ENCODE data around the gene LHX4.

The LHX4 gene

DNA sequence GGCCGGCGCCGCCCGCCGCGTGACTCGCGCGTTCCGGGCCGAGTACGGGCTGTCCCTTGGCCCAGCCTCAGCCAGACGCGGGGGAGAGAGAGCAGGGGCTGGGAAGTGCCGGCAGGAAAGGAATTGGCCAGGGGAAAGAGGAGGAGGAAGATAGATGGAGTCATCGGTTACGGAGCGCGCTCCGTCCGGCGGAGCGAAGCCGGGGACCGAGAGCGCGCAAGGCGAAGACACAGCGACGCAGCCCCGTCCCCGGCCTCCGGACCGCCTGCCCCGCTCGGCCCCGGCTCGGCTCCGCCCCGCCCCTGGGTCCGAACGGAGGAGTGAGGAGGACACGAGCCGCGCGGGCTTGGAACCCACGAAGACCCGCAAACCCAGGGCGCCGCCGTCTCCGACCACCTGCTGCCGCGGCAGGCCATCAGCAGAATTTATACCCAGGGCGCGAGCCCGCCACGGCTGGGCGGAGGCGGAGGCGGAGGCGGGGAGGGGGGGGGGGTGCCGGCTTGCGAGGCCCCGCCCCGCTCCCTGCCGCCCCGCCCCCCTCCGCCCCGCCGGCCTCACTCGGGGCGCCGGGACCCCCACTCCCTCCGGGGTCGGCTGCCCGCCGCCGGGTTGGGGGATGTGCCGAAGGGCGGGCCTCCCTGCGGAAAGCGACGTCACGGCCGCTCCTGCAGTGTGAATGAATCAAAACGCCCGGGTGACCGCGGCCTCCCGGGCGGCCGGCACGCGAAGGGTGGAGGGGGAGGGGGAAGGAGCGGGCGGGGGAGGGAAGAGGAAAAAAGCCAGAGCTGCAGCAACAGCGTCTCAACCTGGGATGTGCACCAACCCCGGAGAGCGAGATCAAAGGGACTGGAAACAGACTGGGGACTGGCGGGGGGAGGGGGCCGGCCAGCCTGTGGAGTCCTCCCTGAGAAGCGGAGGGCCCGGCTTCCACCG is at the start of gene LHX4:
LHX4 (plus strand) TSS at position 782 of the 933 bp plus-strand sequence. CDS start 266 bp downstream, outside the sequence.
- no peaks in the 10 kb centered on the region for H4K20me1 ChIP-seq (ENCODE audit: insufficient read depth, low read length)
- peaks cover 9% of the 10 kb centered on the region for H3K27me3 ChIP-seq (ENCODE audit: insufficient read depth, low read length)

GRCh38 chr1:180181048-180181447 is 49.0 kb upstream of the LHX4 start:
- H3K9me3 ChIP-seq (ENCODE audit: low read length) = no peaks in the 10 kb centered on the region
- H3K27ac ChIP-seq (ENCODE audit: low read depth, low read length, poor library complexity, severe bottlenecking) = no peak overlapping the region
- no peak overlapping the region for H3K4me3 ChIP-seq (ENCODE audit: low read depth, low read length, poor library complexity, severe bottlenecking)
- no peaks in the 10 kb centered on the region for H3K4me1 ChIP-seq (ENCODE audit: insufficient read depth, low read length, severe bottlenecking)
- H3K27me3 ChIP-seq (ENCODE audit: insufficient read depth, low read length) = no peaks in the 10 kb centered on the region
- no peaks in the 10 kb centered on the region for H3K9me2 ChIP-seq (ENCODE audit: low read depth, low read length)
- H3K36me3 ChIP-seq (ENCODE audit: insufficient read depth, low read length) = no peaks in the 10 kb centered on the region
- no peak overlapping the region for H2AFZ ChIP-seq (ENCODE audit: low read length)
- TF ChIP-seq EZH2 (IDR thresholded peaks at IDR 0.05; ENCODE audit: borderline replicate concordance, low read length) = no peak
- TF ChIP-seq, protein P1, sequence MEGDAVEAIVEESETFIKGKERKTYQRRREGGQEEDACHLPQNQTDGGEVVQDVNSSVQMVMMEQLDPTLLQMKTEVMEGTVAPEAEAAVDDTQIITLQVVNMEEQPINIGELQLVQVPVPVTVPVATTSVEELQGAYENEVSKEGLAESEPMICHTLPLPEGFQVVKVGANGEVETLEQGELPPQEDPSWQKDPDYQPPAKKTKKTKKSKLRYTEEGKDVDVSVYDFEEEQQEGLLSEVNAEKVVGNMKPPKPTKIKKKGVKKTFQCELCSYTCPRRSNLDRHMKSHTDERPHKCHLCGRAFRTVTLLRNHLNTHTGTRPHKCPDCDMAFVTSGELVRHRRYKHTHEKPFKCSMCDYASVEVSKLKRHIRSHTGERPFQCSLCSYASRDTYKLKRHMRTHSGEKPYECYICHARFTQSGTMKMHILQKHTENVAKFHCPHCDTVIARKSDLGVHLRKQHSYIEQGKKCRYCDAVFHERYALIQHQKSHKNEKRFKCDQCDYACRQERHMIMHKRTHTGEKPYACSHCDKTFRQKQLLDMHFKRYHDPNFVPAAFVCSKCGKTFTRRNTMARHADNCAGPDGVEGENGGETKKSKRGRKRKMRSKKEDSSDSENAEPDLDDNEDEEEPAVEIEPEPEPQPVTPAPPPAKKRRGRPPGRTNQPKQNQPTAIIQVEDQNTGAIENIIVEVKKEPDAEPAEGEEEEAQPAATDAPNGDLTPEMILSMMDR (IDR thresholded peaks at IDR 0.05; ENCODE audit: low read length) = peak; percentile 46
- no peaks in the 10 kb centered on the region for H4K20me1 ChIP-seq (ENCODE audit: insufficient read depth, low read length)
- H3F3A ChIP-seq (ENCODE audit: insufficient read depth, low read length) = no peaks in the 10 kb centered on the region
- no peak overlapping the region for H3K4me2 ChIP-seq (ENCODE audit: low read length)
- H3K9ac ChIP-seq (ENCODE audit: low read length) = no peak overlapping the region
- no peaks in the 10 kb centered on the region for H3K79me2 ChIP-seq (ENCODE audit: insufficient read depth, low read length)

More for the DNA sequence above, at the start of gene LHX4:
- Histone ChIP-seq H3K79me2 (ENCODE audit: insufficient read depth, low read length) (no peaks in the 10 kb centered on the region), H3K4me2 (ENCODE audit: low read length) (peak within 1 kb of the TSS; percentile 96), H3K9me2 (ENCODE audit: low read depth, low read length) (no peaks in the 10 kb centered on the region), H2AFZ (ENCODE audit: low read length) (no peak within 1 kb of the TSS), H3K27ac (ENCODE audit: low read depth, low read length, poor library complexity, severe bottlenecking) (no peak within 1 kb of the TSS), H3K4me3 (ENCODE audit: low read depth, low read length, poor library complexity, severe bottlenecking) (peak within 1 kb of the TSS; percentile 73), H3K9me3 (ENCODE audit: low read length) (no peaks in the 10 kb centered on the region), H3K36me3 (ENCODE audit: insufficient read depth, low read length) (no peaks in the 10 kb centered on the region; the same call in 1 of the 2 replicates), H3F3A (ENCODE audit: insufficient read depth, low read length) (no peaks in the 10 kb centered on the region), H3K4me1 (ENCODE audit: insufficient read depth, low read length, severe bottlenecking) (peaks cover 23% of the 10 kb centered on the region), H3K9ac (ENCODE audit: low read length) (peak within 1 kb of the TSS; percentile 44; the same call in 1 of the 2 replicates)
- TF ChIP-seq, protein P1 (IDR thresholded peaks at IDR 0.05; ENCODE audit: low read length) = no peak
- no peak for TF ChIP-seq EZH2 (IDR thresholded peaks at IDR 0.05; ENCODE audit: borderline replicate concordance, low read length)

- TF ChIP-seq EZH2 (IDR thresholded peaks at IDR 0.05; ENCODE audit: borderline replicate concordance, low read length) = no peak
- TF ChIP-seq, protein P1 (IDR thresholded peaks at IDR 0.05; ENCODE audit: low read length) = no peak
- H3K9me2 ChIP-seq (ENCODE audit: low read depth, low read length) = no peaks in the 10 kb centered on the region
- no peaks in the 10 kb centered on the region for H3F3A ChIP-seq (ENCODE audit: insufficient read depth, low read length)
- no peak overlapping the region for H3K9ac ChIP-seq (ENCODE audit: low read length)
- H3K4me1 ChIP-seq (ENCODE audit: insufficient read depth, low read length, severe bottlenecking) = no peaks in the 10 kb centered on the region
- no peaks in the 10 kb centered on the region for H4K20me1 ChIP-seq (ENCODE audit: insufficient read depth, low read length)
- H2AFZ ChIP-seq (ENCODE audit: low read length) = no peak overlapping the region
- no peak overlapping the region for H3K4me2 ChIP-seq (ENCODE audit: low read length)
- no peak overlapping the region for H3K4me3 ChIP-seq (ENCODE audit: low read depth, low read length, poor library complexity, severe bottlenecking)
- no peaks in the 10 kb centered on the region for H3K36me3 ChIP-seq (ENCODE audit: insufficient read depth, low read length)
- H3K79me2 ChIP-seq (ENCODE audit: insufficient read depth, low read length) = no peaks in the 10 kb centered on the region
- 0 out of 2 replicates have a peak, but pooled peaks cover 5% of the 10 kb centered on the region for H3K27me3 ChIP-seq (ENCODE audit: insufficient read depth, low read length)
- no peak overlapping the region for H3K27ac ChIP-seq (ENCODE audit: low read depth, low read length, poor library complexity, severe bottlenecking)
- H3K9me3 ChIP-seq (ENCODE audit: low read length) = no peaks in the 10 kb centered on the region
Measured at GRCh38 chr1:180181996-180182642, 47.9 kb upstream of the LHX4 start.
